IMR-90 (cell line): ENCODE results near the gene ZNF559.

Source experiments
- BHLHE40 ChIP-seq: fragments of 150-350 bp; IDR thresholded peaks from 2 replicates; pipeline ENCODE4 v1.6.1; 2016; ENCODE audit warnings: mild to moderate bottlenecking, low read depth, low read length
- CTCF ChIP-seq: conservative IDR thresholded peaks from 2 replicates; pipeline ENCODE4 v1.5.1; 2012; ENCODE audit warnings: mild to moderate bottlenecking, low read depth, low read length, improper control_type of control experiment
- FOS ChIP-seq: fragments of 150-350 bp; IDR thresholded peaks from 2 replicates; pipeline ENCODE4 v1.6.1; 2016; ENCODE audit warnings: low read depth, low read length
- POLR2A ChIP-seq: IDR thresholded peaks from 2 replicates; pipeline ENCODE4 v1.6.1; 2012; ENCODE audit warnings: mild to moderate bottlenecking, low read depth, low read length
- RAD21 ChIP-seq: IDR thresholded peaks from 2 replicates; pipeline ENCODE4 v1.6.1; 2012; ENCODE audit warnings: low read length, improper control_type of control experiment
- RCOR1 ChIP-seq: IDR thresholded peaks from 2 replicates; pipeline ENCODE4 v1.6.1; 2012; ENCODE audit warnings: mild to moderate bottlenecking, low read length, improper control_type of control experiment; ENCODE audit not compliant: insufficient replicate concordance
- RFX5 ChIP-seq: IDR thresholded peaks from 2 replicates; pipeline ENCODE4 v1.8.0; 2012; ENCODE audit warnings: low read depth, mild to moderate bottlenecking, low read length, moderate library complexity

- TF ChIP-seq RCOR1 (no peak), POLR2A (no peak), CTCF (no peak), RAD21 (no peak), BHLHE40 (no peak), FOS (no peak), RFX5 (no peak)
Observed at GRCh38 chr19:9324584-9324962, 594 bp downstream of the ZNF559 start.
